MM.1S (cell line): ENCODE data around the gene SPOCK2.
A peak's percentile ranks its signal among the peaks of the same experiment; 100 is the strongest.

ENCODE experiments used
- DNase-seq: peaks from one replicate; pipeline ENCODE4 v3.0.0-alpha.2; 2015
- H2AFZ ChIP-seq: fragments of 300-600 bp; sonication (generic); 2 replicates; pipeline ENCODE4 v1.6.0; 2016; ENCODE audit warnings: antibody characterized with exemption, low read length
- H3F3A ChIP-seq: fragments of 300-600 bp; sonication (generic); 2 replicates; pipeline ENCODE4 v1.6.1; 2016; ENCODE audit warnings: mild to moderate bottlenecking, antibody characterized with exemption, low read length, moderate library complexity, mixed read lengths; ENCODE audit not compliant: insufficient read depth
- H3K27ac ChIP-seq: fragments of 300-600 bp; sonication (generic); 2 replicates; pipeline ENCODE4 v1.5.1; 2016; ENCODE audit warnings: mild to moderate bottlenecking, low read length
- H3K27me3 ChIP-seq: fragments of 300-600 bp; sonication (generic); replicated peaks from 2 replicates; pipeline ENCODE4 v1.6.0; 2016; ENCODE audit warnings: low read length; ENCODE audit not compliant: insufficient read depth
- H3K36me3 ChIP-seq: fragments of 300-600 bp; sonication (generic); replicated peaks from 2 replicates; pipeline ENCODE4 v1.6.1; 2016; ENCODE audit warnings: mild to moderate bottlenecking, low read length, mixed read lengths; ENCODE audit not compliant: insufficient read depth
- H3K4me1 ChIP-seq: fragments of 300-600 bp; sonication (generic); 2 replicates; pipeline ENCODE4 v1.6.1; 2016; ENCODE audit warnings: low read length, mixed read lengths
- H3K4me2 ChIP-seq: fragments of 300-600 bp; sonication (generic); 2 replicates; pipeline ENCODE4 v1.6.0; 2016; ENCODE audit warnings: low read depth, low read length
- H3K4me3 ChIP-seq: fragments of 300-600 bp; sonication (generic); 2 replicates; pipeline ENCODE4 v1.5.1; 2016; ENCODE audit warnings: low read length, mixed read lengths
- H3K79me2 ChIP-seq: fragments of 300-600 bp; sonication (generic); 2 replicates; pipeline ENCODE4 v1.6.1; 2016; ENCODE audit warnings: mixed run types, low read length, mixed read lengths
- H3K9ac ChIP-seq: fragments of 300-600 bp; sonication (generic); 2 replicates; pipeline ENCODE4 v1.6.1; 2016; ENCODE audit warnings: low read length, mixed read lengths
- H3K9me2 ChIP-seq: fragments of 300-600 bp; sonication (generic); replicated peaks from 2 replicates; pipeline ENCODE4 v1.6.1; 2016; ENCODE audit warnings: mild to moderate bottlenecking, low read length, mixed read lengths; ENCODE audit not compliant: insufficient read depth
- H3K9me3 ChIP-seq: fragments of 300-600 bp; sonication (generic); replicated peaks from 2 replicates; pipeline ENCODE4 v1.6.1; 2016; ENCODE audit warnings: mild to moderate bottlenecking, low read length, mixed read lengths; ENCODE audit not compliant: insufficient read depth
- H4K20me1 ChIP-seq: fragments of 300-600 bp; sonication (generic); 2 replicates; pipeline ENCODE4 v1.6.1; 2016; ENCODE audit warnings: mild to moderate bottlenecking, low read length, moderate library complexity, mixed read lengths; ENCODE audit not compliant: insufficient read depth
- EZH2 ChIP-seq: fragments of 300-600 bp; sonication (generic); optimal IDR thresholded peaks from 2 replicates; pipeline ENCODE3; 2017; ENCODE audit warnings: low read depth, mild to moderate bottlenecking, antibody characterized with exemption, low read length, mixed read lengths
- EZH2phosphoT487 ChIP-seq: fragments of 300-600 bp; sonication (generic); IDR thresholded peaks from 2 replicates; pipeline ENCODE4 v1.6.1; 2018; ENCODE audit warnings: antibody characterized with exemption, low read length
- TF ChIP-seq, protein P1 (sequence below): fragments of 300-600 bp; sonication (generic); IDR thresholded peaks from 2 replicates; pipeline ENCODE4 v1.5.1; 2016; ENCODE audit warnings: antibody characterized with exemption, low read length, mixed read lengths

The SPOCK2 gene

DNA sequence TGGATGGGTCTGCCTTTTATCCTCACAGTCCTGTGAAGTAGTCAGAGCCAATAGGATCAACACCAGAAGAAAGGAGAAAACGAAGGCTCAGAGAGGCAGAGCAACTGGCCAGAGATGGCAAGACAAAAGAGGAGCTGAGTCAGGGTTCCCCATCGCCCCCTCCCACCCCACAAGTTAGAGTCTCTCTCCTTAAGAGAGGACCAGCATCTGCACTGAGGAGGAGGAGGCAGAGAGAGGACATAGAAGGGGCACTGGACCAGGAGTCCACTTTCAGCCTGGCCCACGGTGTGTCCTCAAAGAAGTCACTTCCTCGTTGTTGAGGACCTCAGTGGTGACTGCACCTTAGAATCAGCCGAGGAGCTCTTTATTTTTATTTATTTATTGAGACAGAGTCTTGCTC, 11.6 kb downstream of the SPOCK2 start:
- H3K4me3 ChIP-seq = no peak overlapping the region
- H4K20me1 ChIP-seq = no peaks in the 10 kb centered on the region
- TF ChIP-seq, protein P1, sequence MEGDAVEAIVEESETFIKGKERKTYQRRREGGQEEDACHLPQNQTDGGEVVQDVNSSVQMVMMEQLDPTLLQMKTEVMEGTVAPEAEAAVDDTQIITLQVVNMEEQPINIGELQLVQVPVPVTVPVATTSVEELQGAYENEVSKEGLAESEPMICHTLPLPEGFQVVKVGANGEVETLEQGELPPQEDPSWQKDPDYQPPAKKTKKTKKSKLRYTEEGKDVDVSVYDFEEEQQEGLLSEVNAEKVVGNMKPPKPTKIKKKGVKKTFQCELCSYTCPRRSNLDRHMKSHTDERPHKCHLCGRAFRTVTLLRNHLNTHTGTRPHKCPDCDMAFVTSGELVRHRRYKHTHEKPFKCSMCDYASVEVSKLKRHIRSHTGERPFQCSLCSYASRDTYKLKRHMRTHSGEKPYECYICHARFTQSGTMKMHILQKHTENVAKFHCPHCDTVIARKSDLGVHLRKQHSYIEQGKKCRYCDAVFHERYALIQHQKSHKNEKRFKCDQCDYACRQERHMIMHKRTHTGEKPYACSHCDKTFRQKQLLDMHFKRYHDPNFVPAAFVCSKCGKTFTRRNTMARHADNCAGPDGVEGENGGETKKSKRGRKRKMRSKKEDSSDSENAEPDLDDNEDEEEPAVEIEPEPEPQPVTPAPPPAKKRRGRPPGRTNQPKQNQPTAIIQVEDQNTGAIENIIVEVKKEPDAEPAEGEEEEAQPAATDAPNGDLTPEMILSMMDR = no peak
- no peak for TF ChIP-seq EZH2
- TF ChIP-seq EZH2phosphoT487 = no peak
- no peak overlapping the region for H3K27ac ChIP-seq
- H3K36me3 ChIP-seq = no peaks in the 10 kb centered on the region
- DNase-seq = no peak
- H3K9ac ChIP-seq = no peak overlapping the region
- no peaks in the 10 kb centered on the region for H3K27me3 ChIP-seq
- no peaks in the 10 kb centered on the region for H3F3A ChIP-seq
- no peak overlapping the region for H3K4me2 ChIP-seq
- no peaks in the 10 kb centered on the region for H3K79me2 ChIP-seq
- no peaks in the 10 kb centered on the region for H3K9me3 ChIP-seq
- peaks cover 11% of the 10 kb centered on the region; the same call in 1 of the 2 replicates for H3K4me1 ChIP-seq
- H3K9me2 ChIP-seq = no peaks in the 10 kb centered on the region
- H2AFZ ChIP-seq = no peak overlapping the region

DNA sequence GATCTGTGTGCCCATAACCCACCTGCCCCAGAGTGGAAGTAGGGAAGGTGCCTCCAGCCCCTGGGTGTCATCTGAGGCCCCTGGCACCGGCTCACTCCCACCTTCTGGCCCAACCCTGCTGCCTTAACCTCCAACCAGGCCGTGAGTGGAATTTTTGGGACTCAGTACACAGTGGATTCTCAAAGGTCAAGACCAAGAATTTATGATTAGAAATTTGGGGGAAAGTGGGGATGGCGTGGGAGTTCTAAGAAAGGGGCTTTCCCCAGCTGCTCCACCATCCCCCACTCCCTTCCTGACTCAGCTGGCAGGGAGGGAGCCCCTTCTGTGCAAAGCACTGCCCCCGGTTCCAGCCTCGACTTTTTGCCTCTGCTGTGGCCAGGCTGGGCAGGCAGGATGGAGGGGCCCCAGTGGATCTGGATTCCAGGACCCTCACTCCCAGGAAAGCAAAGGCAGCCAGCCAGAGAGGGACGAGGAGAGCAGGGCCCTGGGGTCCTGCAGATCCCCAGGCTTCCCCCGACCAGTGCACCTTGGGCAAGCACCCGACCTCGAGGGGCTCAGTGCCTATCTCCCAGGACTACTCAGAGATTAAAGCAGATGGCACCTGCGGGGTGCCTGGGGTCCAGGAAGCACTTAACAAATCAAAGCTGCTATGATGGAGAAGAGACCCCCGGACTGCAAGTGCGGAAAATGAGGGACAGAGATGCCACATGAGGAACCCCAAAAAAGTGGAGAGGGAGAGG, 12.8 kb downstream of the SPOCK2 start:
- H3K4me2 ChIP-seq = peak overlapping the region; percentile 35; the same call in 1 of the 2 replicates
- no peak overlapping the region for H3K9ac ChIP-seq
- TF ChIP-seq, protein P1 = no peak
- TF ChIP-seq EZH2 (no peak), EZH2phosphoT487 (no peak)
- H2AFZ ChIP-seq = no peak overlapping the region
- no peaks in the 10 kb centered on the region for H3K9me2 ChIP-seq
- H3K27me3 ChIP-seq = no peaks in the 10 kb centered on the region
- no peaks in the 10 kb centered on the region for H4K20me1 ChIP-seq
- DNase-seq = no peak
- no peaks in the 10 kb centered on the region for H3F3A ChIP-seq
- H3K36me3 ChIP-seq = no peaks in the 10 kb centered on the region
- no peak overlapping the region for H3K27ac ChIP-seq
- H3K4me3 ChIP-seq = no peak overlapping the region
- H3K4me1 ChIP-seq = peaks cover 14% of the 10 kb centered on the region; the same call in 1 of the 2 replicates
- H3K9me3 ChIP-seq = no peaks in the 10 kb centered on the region
- no peaks in the 10 kb centered on the region for H3K79me2 ChIP-seq

DNA sequence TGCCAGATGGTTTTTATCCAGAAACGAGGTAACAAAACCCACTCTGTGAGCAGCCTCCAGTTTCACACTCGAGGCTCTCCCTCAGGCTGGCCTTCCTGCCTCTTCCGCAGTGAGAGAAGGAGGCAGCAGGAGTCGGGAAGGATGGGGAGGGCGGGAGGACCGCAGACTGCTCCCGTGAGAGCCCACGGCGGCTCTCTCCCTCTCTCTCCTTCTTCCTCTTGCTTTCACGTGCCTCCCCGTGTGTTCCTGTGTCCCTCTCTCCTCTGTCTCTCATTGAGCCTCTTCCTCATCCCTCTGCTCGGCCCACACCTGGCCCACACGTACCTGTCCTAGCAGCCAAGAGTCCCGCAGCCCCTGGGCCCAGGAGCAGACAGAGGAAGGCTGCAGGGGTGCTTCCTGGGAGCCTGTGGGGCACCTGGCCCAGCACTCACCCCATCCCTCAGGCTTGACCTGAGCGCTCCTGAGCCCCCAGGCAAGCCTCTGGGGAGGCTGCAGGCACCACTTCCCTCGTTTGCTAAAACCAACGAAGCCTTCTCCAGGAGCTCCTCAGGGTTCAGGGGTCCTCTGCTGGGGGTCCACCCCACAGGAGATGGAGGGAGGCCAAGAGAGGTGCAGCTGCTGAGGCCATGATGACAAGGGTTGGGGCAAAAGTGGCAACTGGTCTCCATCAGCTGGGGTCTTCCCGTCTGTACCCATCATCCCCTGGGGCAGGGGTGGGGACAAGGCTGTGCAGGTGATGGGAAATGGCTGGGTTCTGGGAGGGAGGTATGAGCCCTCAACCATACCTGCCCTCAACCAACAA, 13.6 kb downstream of the SPOCK2 start:
- Histone ChIP-seq H3K4me2 (no peak overlapping the region), H3K27me3 (no peaks in the 10 kb centered on the region), H3F3A (no peaks in the 10 kb centered on the region), H3K36me3 (no peaks in the 10 kb centered on the region), H3K79me2 (no peaks in the 10 kb centered on the region), H3K9me2 (no peaks in the 10 kb centered on the region), H4K20me1 (no peaks in the 10 kb centered on the region), H2AFZ (no peak overlapping the region), H3K9ac (no peak overlapping the region), H3K9me3 (no peaks in the 10 kb centered on the region), H3K27ac (no peak overlapping the region), H3K4me1 (peaks cover 22% of the 10 kb centered on the region), H3K4me3 (no peak overlapping the region)
- no peak for TF ChIP-seq EZH2phosphoT487
- TF ChIP-seq, protein P1 = no peak
- TF ChIP-seq EZH2 = no peak
- no peak for DNase-seq
